AG04449 (cell line): ENCODE data around the gene TBCK.

Source experiments
- CTCF ChIA-PET: fragments of 350-600 bp; formaldehyde crosslinking; extraction: SDS; loops from one replicate; lab custom pipeline; 2021; ENCODE audit warnings: antibody characterized with exemption; lab: Yijun Ruan, JAX
- POLR2A ChIA-PET: fragments of 400-600, 350-600 bp; formaldehyde crosslinking; extraction: SDS; loops from one replicate; lab custom pipeline; 2020; ENCODE audit warnings: antibody characterized with exemption, inconsistent platforms; lab: Yijun Ruan, JAX
- DNase-seq: peaks from one replicate; pipeline ENCODE4 v3.0.0-alpha.2; 2010; ENCODE audit warnings: low read depth, low spot score
- H3K4me3 ChIP-seq: 2 replicates; pipeline ENCODE4 v1.5.1; 2011; ENCODE audit warnings: low read depth, mild to moderate bottlenecking, control low read depth, low read length
- CTCF ChIP-seq: IDR thresholded peaks from one replicate; pipeline ENCODE4 v1.5.1; 2011; ENCODE audit warnings: mild to moderate bottlenecking, moderate library complexity, low read length, control low read depth, inconsistent platforms; ENCODE audit not compliant: insufficient read depth; ENCODE audit errors: missing control alignments

Gene TBCK

GRCh38 chr4:106320235-106320634, 4.2 kb upstream of the TBCK start:
- TF ChIP-seq CTCF, result no peak
- CTCF ChIA-PET, result interaction anchor here (1.0 to 3.2 kb wide), 2 partner anchors 8 to 9 kb away, joined by 3 to 26 read pairs; no protein-coding TSS in a partner anchor
- no peak overlapping the region for H3K4me3 ChIP-seq
- DNase-seq, result no peak
- POLR2A ChIA-PET, result no interaction called here

- no peak for TF ChIP-seq CTCF
- H3K4me3 ChIP-seq, result no peak overlapping the region
- POLR2A ChIA-PET, result no interaction called here
- CTCF ChIA-PET, result interaction anchor here (1.2 to 3.2 kb wide), 2 partner anchors 10 to 490 kb away, joined by 3 to 26 read pairs; no protein-coding TSS in a partner anchor
- no peak for DNase-seq
These were observed 2.5 kb upstream of the TBCK start for GRCh38 chr4:106318511-106318910.

DNA sequence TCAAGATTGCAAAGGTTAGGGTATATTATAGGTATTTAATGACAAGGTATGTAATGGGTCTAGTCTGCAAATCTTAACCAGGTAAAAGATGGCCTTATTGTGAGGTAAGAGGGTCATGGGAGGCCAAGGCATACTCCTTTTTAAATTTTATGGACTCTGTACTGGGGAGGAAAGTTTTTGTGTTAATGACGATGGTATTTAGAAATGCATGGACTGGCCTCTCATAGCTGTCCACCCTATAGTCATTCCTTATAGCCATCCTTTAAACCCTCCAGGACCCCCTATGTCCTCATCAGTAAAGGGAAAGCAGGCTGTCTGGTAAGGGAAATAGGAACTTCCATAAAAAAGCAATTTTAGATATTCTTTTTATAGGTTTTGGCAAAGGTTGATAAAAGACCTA, 1.8 kb upstream of the TBCK start:
- H3K4me3 ChIP-seq, result peak overlapping the region; percentile 0; the same call in 1 of the 2 replicates

DNA sequence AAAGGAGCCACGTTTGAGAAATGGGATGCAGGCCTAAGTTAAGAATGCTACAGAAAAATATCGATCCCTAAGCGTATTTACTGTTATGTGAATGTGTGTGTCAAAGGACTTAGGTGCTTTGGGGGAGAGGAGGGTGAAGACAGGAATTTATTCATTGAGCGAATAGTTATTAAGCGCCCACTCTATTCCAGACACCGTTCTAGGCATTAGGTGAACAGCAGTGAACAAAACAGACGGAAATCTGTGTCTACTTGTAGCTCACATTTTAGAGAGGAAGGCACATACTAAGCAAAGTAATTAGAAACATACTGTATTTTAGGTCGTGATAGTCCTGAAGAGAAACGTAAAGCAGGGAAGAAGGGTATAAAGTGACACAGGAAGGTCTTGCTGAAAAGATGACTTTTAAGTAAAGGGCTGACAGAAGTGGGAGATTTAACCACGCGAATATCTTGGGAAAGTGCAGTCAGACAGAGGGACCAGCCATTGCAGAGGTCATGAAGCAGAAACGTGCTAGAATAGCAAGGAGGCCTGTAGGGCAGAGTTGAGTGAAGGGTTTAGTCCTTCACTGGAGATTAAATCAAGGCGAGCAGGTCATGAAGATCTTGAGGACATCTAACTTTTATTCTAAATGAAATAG, 882 bp upstream of the TBCK start:
- DNase-seq, result no peak
- H3K4me3 ChIP-seq, result peak overlapping the region; percentile 91
- POLR2A ChIA-PET, result no interaction called here
- no peak for TF ChIP-seq CTCF
- CTCF ChIA-PET, result no interaction called here

More for the DNA sequence above, 1.8 kb upstream of the TBCK start:
- DNase-seq, result no peak
- ChIA-PET CTCF (interaction anchor here (3.2 kb wide), 1 partner anchor 10 kb away, joined by 26 read pairs; no protein-coding TSS in a partner anchor), POLR2A (no interaction called here)
- TF ChIP-seq CTCF, result no peak

DNA sequence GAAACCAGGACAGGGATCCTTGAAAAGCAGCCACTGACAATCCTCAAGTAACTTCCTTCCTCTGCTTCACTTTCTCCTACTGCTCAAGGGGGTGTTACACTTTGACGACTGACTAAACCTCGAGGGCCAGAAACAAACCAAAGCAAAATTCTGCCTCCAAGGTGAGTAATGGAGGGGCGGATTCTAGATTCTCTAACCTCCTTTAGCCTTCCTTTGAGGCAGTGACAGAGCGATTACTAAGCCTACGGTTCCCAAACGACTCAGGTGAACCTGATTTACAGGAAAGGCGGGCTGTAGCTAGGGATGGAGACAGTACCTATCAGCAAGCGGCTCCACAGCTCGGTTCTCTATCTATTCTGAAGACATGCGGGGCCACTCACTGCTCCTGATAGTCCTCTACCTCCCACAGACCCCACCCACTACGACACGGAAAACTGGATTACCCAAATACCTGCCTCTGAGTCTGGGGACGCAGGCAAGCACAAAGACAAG, 487 bp downstream of the TBCK start:
- no peak for TF ChIP-seq CTCF
- ChIA-PET CTCF (interaction anchor here (0.7 to 1.3 kb wide), 4 partner anchors 13 to 376 kb away, joined by 3 to 5 read pairs (median 4); no protein-coding TSS in a partner anchor), POLR2A (interaction anchor here (0.6 to 1.2 kb wide), 3 partner anchors 11 to 694 kb away, joined by 3 read pairs; no protein-coding TSS in a partner anchor)
- no peak for DNase-seq
- H3K4me3 ChIP-seq, result peak overlapping the region; percentile 91

DNA sequence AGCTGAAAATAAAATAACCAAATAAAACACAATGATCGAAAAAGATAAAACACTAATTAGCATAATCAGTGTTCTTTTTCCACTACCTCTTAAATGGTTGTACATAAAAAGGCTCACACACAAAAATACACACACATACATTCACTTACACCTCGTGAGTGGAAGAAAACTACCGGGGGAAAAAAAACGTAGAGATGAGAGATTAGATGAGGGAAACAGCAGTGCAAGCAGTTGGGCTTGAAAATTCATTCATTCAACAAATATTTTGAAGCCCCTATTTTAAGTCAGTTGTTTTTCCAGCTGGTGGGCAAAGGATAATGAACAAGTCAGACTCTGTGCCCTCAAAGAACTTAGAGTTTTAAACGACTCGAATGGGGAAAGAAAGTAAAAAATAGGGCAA, 1.0 kb downstream of the TBCK start:
- CTCF ChIA-PET, result interaction anchor here (1.1 to 1.3 kb wide), 2 partner anchors 17 to 49 kb away, joined by 3 to 5 read pairs; no protein-coding TSS in a partner anchor
- H3K4me3 ChIP-seq, result peak overlapping the region; percentile 91
- DNase-seq, result no peak
- POLR2A ChIA-PET, result no interaction called here
- no peak for TF ChIP-seq CTCF
